Testis (tissue), 2 donors: ENCODE results near the gene CCNF.
"Not testable (repeated sequence)": the region's sequence is repeated elsewhere in the genome, so short reads cannot be mapped to it uniquely, and the experiment has no call there.

Source experiments
- CTCF ChIP-seq, 3 experiments: fragments of 450-650 bp in 2 of 3; fragments of 200-600 bp in 1 of 3; sonication (generic) in 1 of 3; IDR thresholded peaks; one replicate each; pipeline ENCODE4 v1.5.1; 2016 to 2019; ENCODE audit warnings: antibody characterized with exemption in 3 of 3, mild to moderate bottlenecking in 2 of 3, moderate library complexity in 1 of 3
- POLR2A ChIP-seq: fragments of 450-650 bp; IDR thresholded peaks from one replicate; pipeline ENCODE4 v1.6.1; 2017; ENCODE audit warnings: antibody characterized with exemption, mild to moderate bottlenecking, moderate library complexity

GRCh38 chr16:2385982-2386381, 43.3 kb upstream of the CCNF start:
- not testable (repeated sequence) for TF ChIP-seq CTCF (IDR thresholded peaks at IDR 0.05); POLR2A
